Astrocyte of the spinal cord (primary cell): ENCODE results near the gene STRA6.

ENCODE experiments used
- DNase-seq: peaks from one replicate; pipeline ENCODE4 v3.0.0; 2011; ENCODE audit warnings: low read depth, low spot score
- H3K4me3 ChIP-seq: 2 replicates; pipeline ENCODE4 v1.5.1; 2011; ENCODE audit warnings: low read depth, mild to moderate bottlenecking, low read length, moderate library complexity
- in situ Hi-C: cut with HindIII; loops from 2 replicates; pipeline ENCODE4 v1.10.0; 2017; ENCODE audit warnings: low sequenced_read_pairs
- TF ChIP-seq, protein P1 (sequence below): IDR thresholded peaks from 2 replicates; pipeline ENCODE4 v1.5.1; 2012; ENCODE audit warnings: low read depth, mild to moderate bottlenecking, low read length, inconsistent platforms

STRA6 gene

GRCh38 chr15:74221399-74222239 is 19.0 kb upstream of the STRA6 start:
- TF ChIP-seq, protein P1, sequence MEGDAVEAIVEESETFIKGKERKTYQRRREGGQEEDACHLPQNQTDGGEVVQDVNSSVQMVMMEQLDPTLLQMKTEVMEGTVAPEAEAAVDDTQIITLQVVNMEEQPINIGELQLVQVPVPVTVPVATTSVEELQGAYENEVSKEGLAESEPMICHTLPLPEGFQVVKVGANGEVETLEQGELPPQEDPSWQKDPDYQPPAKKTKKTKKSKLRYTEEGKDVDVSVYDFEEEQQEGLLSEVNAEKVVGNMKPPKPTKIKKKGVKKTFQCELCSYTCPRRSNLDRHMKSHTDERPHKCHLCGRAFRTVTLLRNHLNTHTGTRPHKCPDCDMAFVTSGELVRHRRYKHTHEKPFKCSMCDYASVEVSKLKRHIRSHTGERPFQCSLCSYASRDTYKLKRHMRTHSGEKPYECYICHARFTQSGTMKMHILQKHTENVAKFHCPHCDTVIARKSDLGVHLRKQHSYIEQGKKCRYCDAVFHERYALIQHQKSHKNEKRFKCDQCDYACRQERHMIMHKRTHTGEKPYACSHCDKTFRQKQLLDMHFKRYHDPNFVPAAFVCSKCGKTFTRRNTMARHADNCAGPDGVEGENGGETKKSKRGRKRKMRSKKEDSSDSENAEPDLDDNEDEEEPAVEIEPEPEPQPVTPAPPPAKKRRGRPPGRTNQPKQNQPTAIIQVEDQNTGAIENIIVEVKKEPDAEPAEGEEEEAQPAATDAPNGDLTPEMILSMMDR: no peak
- in situ Hi-C loops: no loop called here
- no peak for DNase-seq
- no peak overlapping the region for H3K4me3 ChIP-seq

DNA sequence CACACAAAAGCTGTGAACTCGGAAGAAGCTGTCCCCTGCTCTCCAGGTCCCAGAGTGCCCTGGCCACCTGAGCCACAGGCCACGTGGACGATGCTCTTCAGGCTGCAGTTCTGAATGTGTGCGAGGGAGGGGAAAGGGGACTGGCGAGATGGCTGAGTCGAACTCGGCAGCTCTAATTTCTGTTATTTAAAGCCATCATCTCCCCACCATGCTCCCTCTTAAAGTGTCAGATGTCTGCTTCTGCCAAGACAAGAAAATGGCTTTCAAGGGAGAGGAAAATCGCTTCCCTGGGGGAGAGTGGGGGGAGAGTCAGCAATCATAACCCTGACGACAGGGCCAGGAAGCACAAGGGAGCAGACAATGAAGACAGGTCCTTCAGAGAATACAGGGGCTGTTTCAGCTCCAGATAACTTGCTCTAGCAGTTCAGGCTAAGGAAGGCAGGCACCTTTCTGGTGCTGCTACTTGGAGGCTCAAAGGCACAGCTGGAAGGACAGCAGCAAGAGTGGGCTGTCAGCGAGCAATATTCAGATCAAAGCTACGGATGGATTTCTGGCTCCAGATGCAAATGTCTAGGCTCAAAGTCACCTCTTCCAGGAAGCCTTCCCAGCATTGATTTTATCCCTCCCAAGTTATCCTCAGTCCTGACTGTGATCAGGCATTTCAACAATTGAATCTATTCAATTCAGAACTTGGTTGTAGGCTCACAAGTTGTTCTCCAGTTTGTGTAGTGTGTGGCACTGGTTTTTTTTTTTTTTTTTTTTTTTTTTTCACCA is 18.1 kb upstream of the STRA6 start:
- no peak overlapping the region for H3K4me3 ChIP-seq
- no peak for DNase-seq
- TF ChIP-seq, protein P1: no peak
- in situ Hi-C loops: no loop called here

DNA sequence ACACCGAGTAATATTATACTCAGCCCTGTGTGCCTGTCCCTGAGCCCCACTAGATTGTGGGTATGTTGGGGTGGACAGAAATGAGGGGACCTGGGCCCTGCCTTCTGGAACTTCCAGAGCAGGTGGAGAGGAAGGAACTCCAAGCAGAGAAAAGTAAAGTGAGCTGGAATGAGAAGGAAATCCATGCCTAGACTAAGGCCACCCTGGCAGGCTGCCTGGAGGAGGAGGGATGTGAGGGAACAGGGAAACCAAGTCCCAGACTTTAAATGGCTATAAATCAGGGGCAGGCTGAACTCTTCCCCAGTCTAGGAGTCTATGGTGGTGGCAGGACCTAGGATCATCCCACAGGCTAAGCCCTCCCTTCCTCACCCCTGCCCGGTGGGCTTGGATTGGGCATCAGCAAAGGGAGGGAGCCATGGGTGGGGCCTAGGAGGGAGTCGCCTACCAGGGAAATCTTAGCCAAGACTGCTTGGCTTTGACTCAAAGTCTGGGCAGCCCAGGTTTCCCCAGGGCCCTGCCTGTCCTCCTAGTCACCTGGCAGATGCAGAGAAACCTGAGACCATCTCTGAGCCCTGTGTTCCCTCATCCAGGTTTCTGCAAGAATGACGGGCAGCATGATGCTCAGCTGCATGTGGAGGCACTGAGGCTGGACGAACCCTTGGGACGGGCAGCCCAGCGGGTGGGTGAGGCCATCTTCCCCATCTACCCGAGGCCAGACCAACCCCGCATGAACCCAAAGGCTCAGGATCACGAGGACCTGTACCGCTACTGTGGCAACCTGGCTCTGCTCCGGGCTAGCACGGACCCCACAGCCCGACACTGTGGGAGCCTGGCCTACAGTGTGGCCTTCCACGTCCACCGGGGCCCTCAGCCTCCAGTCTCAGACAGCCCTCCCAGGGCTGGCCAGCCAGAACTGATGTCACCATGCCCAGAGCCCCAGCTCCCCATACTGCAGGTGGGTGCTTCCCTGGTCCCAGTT is 15.6 kb upstream of the STRA6 start:
- TF ChIP-seq, protein P1: no peak
- in situ Hi-C loops: no loop called here
- H3K4me3 ChIP-seq: no peak overlapping the region
- no peak for DNase-seq

DNA sequence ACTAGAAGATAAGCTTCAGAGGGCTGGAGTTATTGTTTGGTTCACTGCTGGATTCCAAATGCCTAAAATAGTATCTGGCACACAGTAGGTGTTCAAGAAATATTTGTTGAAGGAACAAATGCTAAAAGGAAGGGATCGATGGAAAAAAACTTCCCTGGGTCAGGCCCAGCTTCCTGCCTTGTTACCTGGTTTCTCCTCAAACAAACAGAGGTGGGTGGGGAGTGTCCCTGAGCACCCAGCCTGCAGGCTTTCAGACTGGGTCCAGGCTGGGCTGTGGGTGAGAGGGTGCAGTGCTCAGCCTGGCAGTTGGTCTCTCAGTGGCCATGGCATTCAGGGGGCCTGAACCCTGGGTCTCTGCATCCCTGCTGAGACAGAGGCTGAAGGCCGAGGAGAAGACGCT is 14.4 kb upstream of the STRA6 start:
- H3K4me3 ChIP-seq: no peak overlapping the region
- in situ Hi-C loops: no loop called here
- TF ChIP-seq, protein P1: no peak
- no peak for DNase-seq

DNA sequence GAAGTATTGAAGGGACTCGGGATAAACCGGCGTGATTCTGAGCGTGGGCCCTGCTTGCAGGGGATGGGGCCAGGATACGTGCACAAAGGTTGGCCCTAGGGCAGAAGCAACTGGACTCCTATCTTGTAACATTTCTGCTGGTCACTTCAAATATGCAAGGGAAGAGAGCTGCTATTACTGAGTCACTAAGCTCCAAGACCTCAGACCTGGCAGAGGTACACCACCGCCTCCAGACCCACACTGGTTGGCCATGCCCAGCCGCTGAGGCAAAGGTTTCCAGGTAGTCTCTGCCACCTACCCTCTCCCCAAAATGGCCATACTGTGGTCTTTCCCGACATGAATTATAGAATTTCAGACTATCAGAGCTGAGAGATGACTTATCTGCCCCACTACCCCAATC is 13.4 kb upstream of the STRA6 start:
- H3K4me3 ChIP-seq: no peak overlapping the region
- in situ Hi-C loops: no loop called here
- no peak for DNase-seq
- TF ChIP-seq, protein P1: no peak

DNA sequence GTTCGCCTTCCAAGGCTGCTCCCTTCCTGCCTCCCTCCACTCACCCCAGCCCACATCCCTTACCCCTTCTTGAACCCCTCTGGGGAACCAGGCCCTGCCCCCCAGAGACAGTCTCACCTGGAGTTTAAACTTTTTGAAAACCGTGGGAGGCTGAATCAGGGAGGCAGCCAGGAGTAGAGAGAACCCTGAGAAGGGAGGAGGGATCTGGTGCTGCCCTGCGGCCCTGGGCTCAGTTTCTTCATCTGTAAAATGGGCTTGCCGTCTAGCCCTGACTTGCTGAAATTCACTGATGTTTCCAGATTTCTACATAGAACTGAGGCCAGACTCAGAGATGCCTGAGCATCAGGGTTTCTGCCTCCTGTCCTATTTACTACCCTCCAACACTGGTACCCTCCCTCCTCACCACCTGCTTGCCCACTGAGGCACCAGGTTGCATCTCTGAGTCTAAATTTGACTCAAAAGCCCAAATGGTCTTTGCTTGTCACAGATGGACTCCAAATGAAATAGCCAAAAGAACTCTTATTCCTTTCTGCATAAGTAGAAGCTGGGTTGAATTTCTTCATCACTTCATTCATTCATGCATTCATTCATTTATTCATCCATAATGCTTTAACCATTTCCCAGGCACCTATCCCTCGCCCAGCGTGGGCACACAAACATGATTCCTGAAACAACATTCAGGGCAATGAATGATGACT is 11.9 kb upstream of the STRA6 start:
- DNase-seq: no peak

More for the DNA sequence above, 11.9 kb upstream of the STRA6 start:
- no peak overlapping the region for H3K4me3 ChIP-seq
- in situ Hi-C loops: no loop called here
- TF ChIP-seq, protein P1: no peak
